NCI-H2107 treated with DMSO at 0.1 percent for 48 hours (cell line): Measurements from ENCODE around the gene TMEM63A.
"Not testable (repeated sequence)": the region's sequence is repeated elsewhere in the genome, so short reads cannot be mapped to it uniquely, and the experiment has no call there.

Experiments used
- DNase-seq: peaks from one replicate; lab custom pipeline; 2025; ENCODE audit not compliant: unreplicated experiment; lab: John Stamatoyannopoulos, UW

The TMEM63A gene

GRCh38 chr1:225846331-225847310, 35.6 kb downstream of the TMEM63A start:
- DNase-seq: no peak

- DNase-seq: peak; percentile 48
These were observed 36.5 kb downstream of the TMEM63A start for GRCh38 chr1:225845571-225846259.

GRCh38 chr1:225845097-225845496, 37.1 kb downstream of the TMEM63A start:
- DNase-seq: no peak

GRCh38 chr1:225844236-225845061, 37.7 kb downstream of the TMEM63A start:
- no peak for DNase-seq

GRCh38 chr1:225843426-225843795, 38.8 kb downstream of the TMEM63A start:
- no peak for DNase-seq

- peak; percentile 28 for DNase-seq
These were observed 39.3 kb downstream of the TMEM63A start for GRCh38 chr1:225842788-225843425.

GRCh38 chr1:225842074-225842473, 40.1 kb downstream of the TMEM63A start:
- DNase-seq: no peak

GRCh38 chr1:225840713-225841112, 41.5 kb downstream of the TMEM63A start:
- no peak for DNase-seq

GRCh38 chr1:225840223-225840610, 42.0 kb downstream of the TMEM63A start:
- DNase-seq: no peak

GRCh38 chr1:225838793-225839192, 43.4 kb downstream of the TMEM63A start:
- DNase-seq: no peak

- DNase-seq: not testable (repeated sequence)
These were observed 45.9 kb downstream of the TMEM63A start for GRCh38 chr1:225836296-225836695.

- no peak for DNase-seq
These were observed 46.3 kb downstream of the TMEM63A start for GRCh38 chr1:225835856-225836255.

GRCh38 chr1:225834417-225835329, 47.5 kb downstream of the TMEM63A start:
- DNase-seq: peak; percentile 85

- no peak for DNase-seq
These were observed 51.3 kb downstream of the TMEM63A start for GRCh38 chr1:225830841-225831240.

GRCh38 chr1:225828706-225829345, 53.4 kb downstream of the TMEM63A start:
- no peak for DNase-seq

- DNase-seq: no peak
These were observed 55.1 kb downstream of the TMEM63A start for GRCh38 chr1:225827076-225827475.

GRCh38 chr1:225825607-225826007, 56.6 kb downstream of the TMEM63A start:
- peak; percentile 66 for DNase-seq

- peak; percentile 96 for DNase-seq
These were observed 57.1 kb downstream of the TMEM63A start for GRCh38 chr1:225825078-225825477.

GRCh38 chr1:225824533-225824941, 57.6 kb downstream of the TMEM63A start:
- DNase-seq: peak; percentile 96
